Loucy (cell line): ENCODE measurements around the gene TMOD1.

Source experiments
- CTCF ChIP-seq: fragments of 200-600 bp; sonication (generic); conservative IDR thresholded peaks from 2 replicates; pipeline ENCODE4 v1.5.1; 2014; ENCODE audit warnings: mild to moderate bottlenecking, antibody characterized with exemption, low read length
- EZH2phosphoT487 ChIP-seq: fragments of 200-600 bp; IDR thresholded peaks from 2 replicates; pipeline ENCODE4 v1.6.1; 2018; ENCODE audit warnings: antibody characterized with exemption, mild to moderate bottlenecking, moderate library complexity, borderline replicate concordance

- TF ChIP-seq CTCF (no peak), EZH2phosphoT487 (no peak)
These were observed 103.6 kb downstream of the TMOD1 start for GRCh38 chr9:97604901-97605645.
